HG02852 (cell line): Measurements from ENCODE around the gene SHC3.

ENCODE experiments used
- ATAC-seq: cut with Tn5 transposase; IDR thresholded peaks from one replicate; pipeline ENCODE4 v1.9.1; 2021; ENCODE audit warnings: mild to moderate bottlenecking, moderate library complexity; ENCODE audit not compliant: unreplicated experiment

The SHC3 gene

DNA sequence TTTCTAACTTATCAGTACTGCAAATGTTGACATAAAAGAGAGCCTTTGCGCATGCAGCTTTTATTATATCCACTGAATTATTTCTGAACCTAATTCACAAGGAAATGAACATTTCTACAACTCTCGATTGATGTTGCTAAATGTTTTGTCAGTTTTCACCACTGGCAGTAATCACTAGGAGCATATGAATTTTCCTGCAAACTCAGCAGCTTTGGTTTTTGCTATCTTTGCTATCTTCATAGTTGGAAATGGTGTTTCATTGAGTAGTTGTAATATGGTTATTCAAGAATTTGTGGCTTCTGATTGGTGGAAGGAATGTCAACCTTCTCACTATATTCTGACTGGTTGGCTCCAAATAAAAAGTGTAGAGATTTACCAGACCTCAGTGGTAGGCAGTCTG, 8.9 kb upstream of the SHC3 start:
- ATAC-seq = no peak

DNA sequence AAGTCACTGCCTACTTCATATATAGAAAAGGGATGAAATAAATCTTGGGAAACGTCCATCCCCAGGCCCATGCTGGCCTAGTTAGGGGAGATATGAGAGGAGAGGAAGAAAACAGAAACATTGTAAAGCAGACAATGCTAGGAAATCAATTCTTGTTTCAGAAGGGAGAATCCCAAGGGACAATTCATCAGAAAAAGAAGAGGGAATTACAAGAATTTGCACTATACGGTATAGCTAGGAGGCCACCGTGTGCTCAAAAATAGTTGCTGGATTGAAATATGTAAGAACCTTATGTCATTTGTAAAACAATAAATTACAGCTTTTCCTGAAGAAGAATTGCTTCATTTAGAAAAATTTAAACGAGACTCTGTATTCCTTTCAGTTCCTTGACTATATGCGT, 8.3 kb upstream of the SHC3 start:
- ATAC-seq = no peak

DNA sequence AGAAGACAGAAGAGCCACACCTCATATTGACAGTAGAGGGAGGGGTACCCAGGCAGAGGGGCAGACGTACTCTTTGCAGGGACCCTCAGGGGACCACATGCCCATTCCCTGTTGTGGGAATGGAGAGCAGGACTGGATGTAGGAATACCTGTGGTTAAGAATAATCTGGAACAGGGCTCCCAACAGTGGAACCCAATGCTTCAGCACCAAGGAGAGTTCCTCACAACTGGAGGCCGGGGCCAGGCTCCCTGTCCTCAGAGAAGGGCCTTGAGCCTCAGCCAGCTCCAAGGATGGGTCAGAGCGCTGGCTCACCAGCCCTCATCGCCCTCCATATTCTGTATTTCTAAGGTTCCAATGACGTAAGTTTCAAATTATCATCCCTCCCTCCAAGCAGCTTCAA, 7.4 kb upstream of the SHC3 start:
- ATAC-seq = no peak

DNA sequence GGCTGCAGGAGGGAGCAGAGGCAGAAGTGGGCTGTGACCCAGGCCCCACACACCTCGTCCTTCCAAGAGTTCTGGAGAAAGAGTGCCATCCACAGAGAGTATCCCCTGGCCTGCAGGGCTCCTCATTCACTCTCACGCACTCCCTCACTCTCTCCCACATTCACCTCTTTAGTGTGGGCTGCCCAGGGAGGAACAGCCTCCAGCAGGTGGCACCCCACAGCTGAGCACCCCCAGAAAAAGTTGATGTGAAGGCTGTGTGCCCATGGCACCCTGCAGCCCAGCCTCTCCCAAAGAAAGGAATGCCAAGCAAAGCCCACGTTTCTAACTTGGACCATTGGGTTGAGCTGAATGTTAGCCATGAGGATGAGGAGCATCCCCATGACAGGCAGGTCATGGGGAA, 4.5 kb upstream of the SHC3 start:
- ATAC-seq = no peak

DNA sequence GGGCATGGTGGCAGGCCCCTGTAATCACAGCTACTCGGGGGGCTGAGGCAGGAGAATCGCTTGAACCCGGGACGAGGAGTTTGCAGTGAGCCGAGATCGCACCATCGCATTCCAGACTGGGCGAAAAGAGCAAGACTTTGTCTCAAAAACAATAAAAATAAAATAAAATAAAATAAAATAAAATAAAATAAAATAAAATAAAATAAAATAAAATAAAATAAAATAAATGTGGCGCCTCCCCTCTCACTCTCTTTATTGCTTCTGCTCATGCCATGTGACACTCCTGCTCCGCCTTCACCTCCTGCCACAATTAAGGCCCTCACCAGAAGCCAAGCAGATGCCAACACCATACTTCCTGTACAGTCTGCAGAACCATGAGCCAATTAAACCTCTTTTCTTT, 3.8 kb upstream of the SHC3 start:
- ATAC-seq = no peak

DNA sequence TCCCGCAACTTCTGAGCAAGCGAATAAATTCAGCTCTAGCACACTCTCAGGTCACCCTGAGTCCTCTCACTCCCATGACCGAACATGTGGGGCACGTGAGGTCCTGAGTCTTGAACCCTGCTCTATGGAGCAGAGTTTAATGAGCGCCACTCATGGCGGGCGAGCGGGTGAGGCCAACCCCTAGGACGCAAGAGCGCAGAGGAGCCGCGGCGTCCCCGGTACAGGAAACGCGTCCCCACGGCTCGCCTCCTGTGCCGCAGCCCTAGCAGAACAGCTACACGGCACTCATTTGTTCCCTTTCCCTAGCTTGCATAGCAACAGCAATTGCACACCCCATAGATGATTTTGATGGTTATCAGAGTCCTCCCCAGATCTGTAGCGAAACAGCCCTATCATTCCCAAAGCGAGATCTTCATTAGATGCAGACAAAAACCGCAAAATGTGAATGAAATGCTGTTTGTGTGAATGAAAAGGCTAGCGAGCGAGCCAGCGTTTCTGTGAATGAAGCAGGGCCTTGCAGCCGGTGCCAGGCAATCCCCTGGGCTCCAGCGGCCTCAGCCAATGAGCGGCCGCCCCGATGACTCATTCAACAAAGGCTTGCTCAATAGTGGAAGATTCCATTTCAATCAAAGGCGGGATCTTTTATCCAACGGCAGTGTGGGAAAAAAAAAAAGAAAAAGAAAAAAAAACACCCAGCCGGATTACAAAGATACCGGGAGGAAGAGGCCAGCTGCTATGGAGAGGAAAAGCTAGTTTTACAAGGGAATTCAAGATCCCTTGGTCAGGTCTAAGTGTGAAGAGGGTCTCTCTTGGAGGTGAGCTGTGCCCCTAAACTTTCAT, 1.5 kb upstream of the SHC3 start:
- ATAC-seq = no peak

DNA sequence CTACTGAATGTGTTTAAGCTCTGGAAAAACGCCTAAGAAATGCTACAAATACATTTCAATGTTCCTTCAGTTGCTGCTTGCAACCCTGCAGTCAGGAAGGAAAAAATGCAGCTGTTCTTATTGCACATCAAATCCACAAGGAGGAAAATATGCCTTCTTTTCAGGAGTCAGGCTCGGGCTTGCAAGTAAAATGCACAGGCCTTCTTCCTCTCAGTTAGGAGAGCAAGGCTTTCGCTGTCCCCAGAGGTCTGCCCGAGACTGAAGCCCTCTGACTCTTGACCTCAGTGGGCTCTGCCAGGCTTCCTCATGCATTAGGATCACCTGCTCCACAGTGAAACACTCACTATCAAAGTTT, 899 bp upstream of the SHC3 start:
- no peak for ATAC-seq

DNA sequence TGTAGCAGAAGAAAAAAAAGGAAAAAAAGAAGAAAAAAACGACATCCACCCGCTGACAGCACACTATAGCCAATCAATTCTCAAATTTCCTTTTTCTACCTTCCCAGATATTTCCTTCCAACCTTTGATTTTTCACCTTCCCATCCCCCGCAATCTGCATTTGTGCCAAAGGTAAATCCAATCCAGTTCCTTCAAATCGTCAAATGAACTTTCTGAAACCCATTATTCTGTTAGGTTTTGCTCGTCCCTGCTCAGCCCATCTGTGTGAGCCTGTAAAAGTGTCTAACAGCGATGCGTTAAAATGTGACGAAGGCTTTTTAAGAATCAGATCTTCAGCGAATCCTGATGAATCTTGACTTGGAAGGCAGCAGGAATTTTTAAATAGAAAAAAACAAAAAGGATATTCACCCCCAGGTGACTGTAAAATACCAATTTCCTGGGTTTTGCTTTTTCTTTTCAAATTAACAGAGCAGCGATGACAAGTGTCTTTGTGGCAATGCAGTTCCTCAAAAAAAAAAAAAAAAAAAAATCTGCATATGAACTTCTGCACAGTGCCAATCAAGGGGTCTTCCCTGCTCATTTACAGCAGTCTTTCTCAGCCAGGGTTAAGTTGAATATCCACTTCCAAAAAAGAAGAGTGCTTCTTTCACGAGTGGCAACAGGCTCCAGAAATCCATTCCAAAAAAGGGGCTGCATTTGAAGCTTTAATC, 367 bp upstream of the SHC3 start:
- no peak for ATAC-seq

DNA sequence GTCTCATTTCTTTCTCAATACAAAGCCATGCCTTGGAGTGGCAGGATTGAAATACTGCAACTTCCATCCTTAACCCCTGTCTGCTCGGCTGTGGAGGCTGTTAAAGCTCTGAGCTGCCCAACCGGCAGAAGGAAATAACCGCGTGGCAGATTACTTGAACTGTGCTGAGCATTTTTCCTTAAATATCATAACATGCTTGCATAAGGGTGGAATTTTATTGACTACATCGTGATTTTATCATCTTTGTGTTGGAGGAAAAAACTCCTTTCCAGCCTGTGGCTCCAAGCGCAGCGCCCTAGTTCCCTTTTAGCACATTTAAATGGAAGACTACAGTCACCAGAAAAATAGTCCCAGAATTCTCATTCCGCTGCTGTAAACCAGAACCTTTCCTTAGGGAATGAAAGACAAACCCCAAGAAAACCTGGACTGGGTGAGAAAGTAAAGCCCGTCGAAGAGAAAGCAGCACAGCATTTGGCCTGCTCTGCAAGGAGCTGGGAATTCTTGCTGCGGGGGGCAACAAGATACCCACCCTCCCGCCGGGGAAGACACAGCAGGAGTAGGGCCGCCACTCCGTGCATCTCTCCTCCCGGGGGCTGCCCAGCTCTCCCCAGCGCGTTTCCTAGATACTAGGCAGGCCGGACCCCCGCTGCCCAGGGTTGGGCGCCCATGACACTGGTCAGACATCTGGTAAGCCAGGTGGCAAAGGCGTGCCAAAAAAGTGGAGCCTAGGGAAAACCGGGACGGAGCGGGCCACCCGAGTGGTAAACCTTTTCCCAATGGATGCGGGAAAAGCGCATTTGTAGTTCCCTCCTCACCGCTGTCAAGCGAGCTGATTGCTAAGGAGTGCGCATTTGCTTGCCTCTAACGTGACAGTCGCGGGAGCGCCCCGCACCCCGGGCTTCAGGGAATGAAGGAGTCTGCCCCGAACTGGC, 1.3 kb downstream of the SHC3 start:
- ATAC-seq = no peak

DNA sequence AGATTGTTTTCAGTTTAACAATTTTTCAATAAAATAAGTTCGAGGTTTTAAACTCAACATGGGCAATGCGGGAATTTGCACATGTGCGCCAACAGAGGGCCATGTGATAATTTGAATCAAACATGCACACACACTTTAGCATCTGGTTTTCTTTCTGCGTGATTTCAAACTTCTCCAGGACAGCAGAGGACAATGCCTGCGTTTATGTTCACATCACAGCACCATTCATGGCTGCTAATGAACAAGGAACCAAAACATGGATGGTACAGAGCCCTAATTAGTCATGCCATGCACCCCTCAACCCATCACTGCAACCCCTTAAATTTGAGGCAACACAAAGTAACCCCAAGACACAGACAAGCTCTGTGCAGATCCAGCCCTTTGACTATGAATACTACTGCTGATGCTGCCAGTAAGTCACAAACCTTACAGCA, 2.8 kb downstream of the SHC3 start:
- no peak for ATAC-seq

DNA sequence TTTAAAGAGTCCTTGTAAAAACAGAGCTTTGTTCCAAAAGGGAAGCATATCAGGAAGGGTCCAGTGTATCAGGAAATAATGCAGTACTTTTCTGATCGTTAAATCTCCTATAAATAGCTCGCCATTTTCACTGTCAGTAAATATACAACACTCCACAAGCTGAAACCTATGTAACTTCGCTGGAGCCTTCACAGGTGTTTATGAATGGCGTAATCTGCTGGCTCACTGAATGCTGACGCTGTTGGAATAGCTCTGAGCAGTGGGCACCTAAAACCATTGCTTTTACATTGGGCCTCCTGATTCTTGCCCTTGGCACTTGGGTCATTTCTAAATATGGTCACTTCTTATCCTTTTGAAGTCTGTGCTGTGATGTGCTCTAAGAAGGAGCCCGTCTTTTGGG, 4.3 kb downstream of the SHC3 start:
- no peak for ATAC-seq

DNA sequence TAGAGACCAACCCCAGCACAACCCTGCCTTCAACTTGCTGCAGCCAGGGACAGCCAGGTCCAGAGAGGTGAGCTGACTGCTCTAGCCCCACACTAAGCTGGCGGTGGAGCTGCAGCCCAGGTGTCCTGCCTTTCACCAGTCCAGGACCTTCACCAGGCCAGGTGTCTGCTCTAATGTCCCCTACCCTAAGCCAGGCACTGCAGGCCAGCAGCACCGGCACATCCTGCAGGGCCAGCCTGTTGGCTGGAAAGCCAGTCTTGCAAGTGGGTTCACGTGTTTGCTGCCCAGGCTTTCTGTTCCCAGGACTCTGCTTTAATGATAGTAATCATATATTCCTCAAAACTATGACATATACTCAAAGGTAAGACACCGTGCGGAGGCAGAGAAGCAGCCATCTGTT, 5.5 kb downstream of the SHC3 start:
- ATAC-seq = no peak

DNA sequence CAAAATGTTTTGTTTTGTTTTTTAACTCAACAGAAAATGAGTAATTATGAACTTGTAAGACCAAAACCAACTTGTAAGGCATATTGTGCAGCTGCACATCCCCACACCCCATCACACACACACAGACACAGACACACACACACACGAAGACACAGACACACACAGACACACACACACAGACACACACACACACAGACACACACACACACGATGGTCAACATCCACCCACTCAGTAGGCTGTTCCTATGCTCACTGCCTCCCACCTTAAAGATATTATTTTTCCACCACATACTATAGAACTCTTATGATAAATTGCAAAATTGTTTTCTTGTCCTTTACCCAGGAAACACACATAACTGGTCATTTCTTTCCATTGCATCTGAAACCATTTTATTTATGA, 6.2 kb downstream of the SHC3 start:
- ATAC-seq = no peak

DNA sequence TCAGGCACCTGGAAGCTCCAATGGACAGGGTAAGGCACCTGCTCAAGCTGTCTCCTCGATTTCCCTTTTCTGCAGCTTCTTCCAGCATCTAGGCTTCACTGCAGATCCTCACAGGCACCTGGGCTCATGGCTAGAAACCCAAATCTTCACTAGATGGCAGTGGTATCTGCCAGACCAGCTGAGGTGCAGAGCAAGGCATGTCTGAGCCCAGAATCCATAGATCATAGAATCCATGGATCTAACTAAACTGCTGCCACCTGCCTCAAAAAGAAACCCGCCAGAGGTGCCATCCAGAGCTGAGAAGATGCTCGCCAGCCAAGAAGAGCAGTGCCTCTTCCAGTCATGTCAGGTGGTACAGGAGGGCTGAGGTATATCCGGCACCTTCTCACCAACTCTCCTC, 6.9 kb downstream of the SHC3 start:
- ATAC-seq = no peak

DNA sequence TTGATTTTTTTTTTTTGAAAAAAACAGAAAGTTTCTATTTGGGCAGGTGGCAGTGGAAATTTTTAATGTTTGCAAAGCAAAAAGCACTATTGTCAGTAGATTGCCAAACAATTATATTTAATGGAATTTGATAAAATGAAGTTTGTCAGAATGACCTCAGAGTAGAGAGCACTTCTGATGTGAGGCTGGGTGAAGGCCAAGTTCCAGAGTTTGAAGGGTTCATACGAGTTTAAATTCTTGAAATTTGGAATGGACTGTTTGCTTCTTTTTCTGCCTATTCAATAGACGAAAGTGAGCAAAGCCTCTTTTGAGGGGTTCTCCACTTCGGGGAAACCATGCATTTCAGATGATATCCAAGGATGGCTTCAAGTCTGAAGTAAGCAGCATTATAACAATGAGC, 7.4 kb downstream of the SHC3 start:
- ATAC-seq = no peak

DNA sequence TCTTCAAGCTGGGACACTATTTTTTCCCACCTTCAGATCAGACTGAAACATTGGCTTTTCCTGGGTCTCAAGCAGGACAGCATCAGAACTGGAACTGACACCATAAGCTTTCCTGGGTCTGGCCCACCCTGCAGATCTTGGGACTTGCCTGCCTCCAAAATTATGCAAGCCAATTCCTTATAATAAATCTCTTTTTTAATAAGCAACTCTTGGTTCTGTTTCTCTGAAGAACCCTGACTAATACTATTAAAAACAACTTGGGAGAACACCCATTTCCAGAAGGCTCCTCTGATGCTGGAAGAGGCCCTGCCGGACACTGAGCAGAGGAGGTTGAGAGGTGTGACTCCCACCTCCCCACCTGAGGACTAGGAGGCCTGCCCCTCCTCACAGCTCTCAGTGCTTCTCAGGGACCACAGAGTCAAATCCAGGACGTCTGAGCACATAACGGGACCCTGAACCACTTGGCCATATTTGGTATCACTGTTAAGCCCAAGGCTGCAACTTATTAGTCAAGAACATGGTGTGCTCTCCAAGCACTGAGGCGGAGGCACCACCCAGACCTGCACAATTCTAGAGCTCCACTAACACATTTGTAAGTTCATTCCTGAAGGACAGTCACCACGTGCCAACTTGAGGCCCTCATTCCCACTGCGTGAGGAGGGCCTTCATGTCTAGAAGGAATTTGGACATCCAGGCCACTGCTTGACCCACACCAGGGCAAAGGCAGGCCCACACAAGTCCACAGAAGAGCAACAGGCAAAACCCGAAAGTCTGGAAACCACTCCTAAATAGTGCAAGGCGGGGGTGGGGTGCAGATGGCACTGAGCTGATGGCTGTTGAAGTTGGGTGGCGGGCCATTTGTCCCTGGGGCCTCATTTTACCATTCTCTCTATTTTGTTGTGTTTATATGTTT, 9.5 kb downstream of the SHC3 start:
- ATAC-seq = no peak

DNA sequence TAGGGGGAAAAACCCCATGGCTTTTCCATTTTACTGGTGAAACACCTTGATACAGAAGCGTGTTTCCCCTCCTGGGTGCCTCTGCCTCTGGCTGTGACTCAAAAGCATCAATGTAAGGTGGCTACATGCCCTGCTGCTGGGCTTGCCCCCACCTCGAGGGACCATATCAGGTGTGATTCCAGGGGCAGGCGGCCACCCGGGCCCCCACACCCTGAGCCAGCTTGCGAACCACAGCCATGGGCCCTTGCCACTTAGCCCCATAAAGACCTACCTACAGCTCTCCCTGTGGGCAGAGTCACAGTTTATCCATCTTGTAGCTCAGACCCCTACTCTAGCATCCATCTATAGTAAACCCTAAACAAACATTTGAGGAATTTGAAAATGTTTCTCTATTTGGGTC, 10.8 kb downstream of the SHC3 start:
- ATAC-seq = no peak

DNA sequence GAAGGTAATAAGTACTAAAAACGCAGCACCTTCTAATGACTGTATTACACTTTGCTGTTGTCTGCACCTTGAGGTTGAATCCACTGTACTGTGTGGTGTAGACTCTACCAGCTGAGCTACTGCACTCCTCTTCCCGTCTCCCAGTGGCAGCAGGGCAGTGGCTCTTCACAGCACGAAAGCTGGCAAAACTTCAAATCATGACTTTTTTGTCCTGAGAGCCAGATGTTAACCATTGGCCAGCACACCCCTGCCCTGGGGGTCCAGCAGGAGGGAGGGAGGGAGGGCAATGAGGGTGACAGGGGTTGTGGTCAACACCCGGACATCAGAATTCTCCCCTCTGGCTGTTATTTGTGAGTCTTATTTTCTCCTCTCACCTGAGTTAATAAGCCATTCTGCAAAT, 11.8 kb downstream of the SHC3 start:
- ATAC-seq = no peak

DNA sequence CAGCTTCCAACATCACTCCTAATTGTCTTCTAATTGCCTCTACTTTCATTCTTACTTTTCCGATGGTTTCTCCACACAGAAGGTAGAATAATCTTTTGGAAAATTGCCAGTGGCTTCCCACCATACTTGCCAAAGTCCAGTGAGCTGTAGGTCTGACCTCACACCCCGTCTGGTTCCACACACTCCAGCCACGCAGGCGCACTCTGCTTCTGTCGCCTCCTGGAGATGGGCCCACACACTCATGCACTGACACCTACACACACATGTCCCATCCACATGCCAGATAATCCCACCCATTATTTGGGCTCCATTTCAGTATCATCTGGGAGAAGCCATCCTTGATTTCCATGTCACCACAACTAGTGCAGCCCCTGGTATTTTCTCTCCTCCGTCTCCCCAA, 12.7 kb downstream of the SHC3 start:
- ATAC-seq = no peak

DNA sequence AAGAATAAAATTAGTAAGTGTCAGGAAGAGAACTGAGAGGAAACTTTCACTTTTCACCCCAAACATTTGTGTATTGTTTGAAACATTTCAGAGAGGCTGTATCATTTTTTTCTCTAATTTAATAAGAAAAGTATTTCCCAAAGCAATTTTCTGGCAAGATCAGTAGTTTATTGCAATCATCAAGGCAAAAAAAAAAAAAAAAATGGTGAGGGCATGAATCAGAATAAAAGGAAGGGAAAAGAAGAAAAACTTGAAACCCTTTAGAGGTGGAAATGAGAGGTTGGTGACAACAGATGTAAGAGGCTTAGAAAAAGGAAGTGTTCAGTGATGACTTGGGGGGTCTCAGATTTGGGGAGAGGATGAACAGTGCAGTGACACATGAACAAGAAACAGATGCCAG, 13.3 kb downstream of the SHC3 start:
- no peak for ATAC-seq

DNA sequence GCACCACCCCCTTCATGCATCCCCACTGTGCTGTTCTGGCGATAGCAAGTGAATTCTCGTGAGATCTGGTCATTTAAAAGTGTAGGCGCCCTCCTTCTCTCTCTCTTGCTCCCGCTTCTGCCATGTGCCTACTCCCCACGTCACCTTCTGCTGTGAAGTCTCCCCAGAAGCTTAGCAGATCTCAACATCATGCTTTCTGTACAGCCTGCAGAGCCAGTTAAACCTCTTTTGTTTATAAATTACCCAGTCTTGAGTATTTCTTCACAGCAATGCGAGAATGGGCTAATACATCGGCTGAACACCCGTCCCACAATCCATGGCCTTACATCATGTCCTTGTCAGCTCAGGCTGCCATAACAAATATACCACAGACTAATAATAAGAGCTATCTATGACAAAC, 17.4 kb downstream of the SHC3 start:
- ATAC-seq = no peak
